Sigmoid colon (tissue), 7 donors: Measurements from ENCODE around the gene SIK3. TPM values are rescaled to one million over a fixed set of nuclear protein-coding genes. Genes with fewer than 3 reads are reported as not detected.

Experiments
- DNase-seq: peaks from one replicate; pipeline ENCODE4 v3.0.0-alpha.2; 2019
- H3K27ac ChIP-seq, 4 donors: fragments of 200-600 bp; sonication (generic); one replicate each; pipeline ENCODE4 v1.5.1; 2016 to 2019; ENCODE audit warnings: mild to moderate bottlenecking in 1 of 4
- H3K27me3 ChIP-seq, 3 donors: fragments of 200-600 bp; sonication (generic); one replicate each; pipeline ENCODE4 v1.5.1; 2019; ENCODE audit warnings: mild to moderate bottlenecking in 1 of 3
- H3K36me3 ChIP-seq, 4 donors: fragments of 200-600 bp; sonication (generic); one replicate each; pipeline ENCODE4 v1.5.1; 2016 to 2019
- H3K4me1 ChIP-seq, 4 donors: fragments of 200-600 bp; sonication (generic); one replicate each; pipeline ENCODE4 v1.5.1; 2017 to 2019
- H3K4me3 ChIP-seq, 4 donors: fragments of 200-600 bp; sonication (generic); one replicate each; pipeline ENCODE4 v1.5.1; 2017 to 2019; ENCODE audit warnings: mild to moderate bottlenecking in 2 of 4, moderate library complexity in 1 of 4
- H3K9me3 ChIP-seq, 4 donors: fragments of 200-600 bp in 3 of 4; sonication (generic) in 3 of 4; one replicate each; pipeline versions ENCODE4 v1.5.1 to v1.6.1; 2013 to 2019
- EP300 ChIP-seq, 4 donors: sonication (generic); formaldehyde crosslinking; IDR thresholded peaks; one replicate each; pipeline ENCODE4 v1.6.1; 2017; ENCODE audit warnings: antibody characterized with exemption in 4 of 4
- POLR2A ChIP-seq, 2 donors: fragments of 450-650 bp; IDR thresholded peaks; one replicate each; pipeline ENCODE4 v1.6.1; 2016; ENCODE audit warnings: antibody characterized with exemption in 2 of 2, mild to moderate bottlenecking in 2 of 2, moderate library complexity in 2 of 2
- POLR2AphosphoS5 ChIP-seq, 4 donors: sonication (generic); formaldehyde crosslinking; IDR thresholded peaks; one replicate each; pipeline ENCODE4 v1.6.1; 2017; ENCODE audit warnings: antibody characterized with exemption in 4 of 4
- WGBS, 2 donors: extraction: QIAGEN DNeasy Blood & Tissue Kit; methylation state at CpG; one replicate each; pipeline ENCODE4 v1.1.7; 2013; 5-methylcytosine and 5-hydroxymethylcytosine counted together
- intact Hi-C: fragments of 100-400 bp; cut with DNase I; formaldehyde crosslinking; loops from one replicate; pipeline ENCODE4 v1.15.1; 2023
- polyA plus RNA-seq, 3 donors: library from polyadenylated mRNA; stranded (reverse); fragments of 200-250 nt; gene quantifications; one replicate each; pipeline ENCODE4 v1.2.3, GENCODE V29; 2013
- total RNA-seq, 4 donors: library from RNA; depleted of rRNA; stranded (reverse); fragments of >200 nt; gene quantifications; one replicate each; pipeline ENCODE4 v1.1.0, GENCODE V29; 2016
- TF ChIP-seq, protein P1 (sequence below), 4 experiments: fragments of 450-650 bp in 3 of 4; fragments of 200-600 bp in 1 of 4; IDR thresholded peaks; one replicate each; pipeline ENCODE4 v1.5.1; 2016 to 2019; ENCODE audit warnings: antibody characterized with exemption in 4 of 4, mild to moderate bottlenecking in 3 of 4, moderate library complexity in 2 of 4
- donor health status: healthy with polysubstance abuse.
- donor health status: Bipolar disorder and iron deficiency.
- donor health status: healthy.

SIK3 gene
- total and polyA plus RNA-seq, 7 donors, result 5.5 to 53.2 (median 35.3) TPM

DNA sequence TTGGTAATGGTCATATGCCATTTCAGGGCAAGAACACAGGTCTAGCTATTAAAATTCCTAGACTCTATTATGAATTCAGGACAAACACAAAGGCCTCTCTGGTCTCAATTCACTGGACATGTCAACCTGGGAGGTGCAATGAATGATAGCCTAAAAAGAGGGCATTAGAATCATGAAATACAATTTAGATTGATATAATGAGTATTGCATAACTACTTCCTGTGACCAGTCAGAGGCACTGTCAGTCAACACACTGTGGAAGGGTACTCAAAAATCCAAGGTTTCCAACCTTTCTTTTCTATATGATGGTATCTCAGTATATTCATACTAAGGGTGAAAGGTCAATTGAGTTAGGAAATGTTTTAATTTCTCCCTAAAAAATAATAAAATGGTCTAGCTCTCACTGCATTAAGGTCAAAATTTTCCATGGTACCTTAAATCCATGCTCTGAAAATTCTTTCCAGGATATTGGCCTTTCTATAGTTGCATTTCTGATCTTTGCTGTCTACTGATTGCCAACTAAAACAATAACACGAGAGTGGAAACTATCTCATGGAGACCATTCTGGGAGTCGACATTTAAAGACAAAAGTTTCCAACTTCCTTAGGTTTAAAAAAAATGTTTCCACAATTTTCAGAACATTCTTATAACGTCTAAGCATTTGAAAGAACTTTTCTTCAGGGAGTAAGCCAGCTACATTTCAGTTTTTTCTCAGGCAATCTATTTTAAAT, 179.1 kb downstream of the SIK3 start:
- no peaks in the 10 kb centered on the region for H3K4me1 ChIP-seq
- H3K27ac ChIP-seq, result no peak overlapping the region
- no peak overlapping the region for H3K4me3 ChIP-seq
- DNase-seq, result no peak
- no peaks in the 10 kb centered on the region for H3K9me3 ChIP-seq
- TF ChIP-seq POLR2AphosphoS5 (IDR thresholded peaks at IDR 0.05) (no peak), POLR2A (IDR thresholded peaks at IDR 0.05) (no peak), EP300 (IDR thresholded peaks at IDR 0.05) (no peak)
- TF ChIP-seq, protein P1, sequence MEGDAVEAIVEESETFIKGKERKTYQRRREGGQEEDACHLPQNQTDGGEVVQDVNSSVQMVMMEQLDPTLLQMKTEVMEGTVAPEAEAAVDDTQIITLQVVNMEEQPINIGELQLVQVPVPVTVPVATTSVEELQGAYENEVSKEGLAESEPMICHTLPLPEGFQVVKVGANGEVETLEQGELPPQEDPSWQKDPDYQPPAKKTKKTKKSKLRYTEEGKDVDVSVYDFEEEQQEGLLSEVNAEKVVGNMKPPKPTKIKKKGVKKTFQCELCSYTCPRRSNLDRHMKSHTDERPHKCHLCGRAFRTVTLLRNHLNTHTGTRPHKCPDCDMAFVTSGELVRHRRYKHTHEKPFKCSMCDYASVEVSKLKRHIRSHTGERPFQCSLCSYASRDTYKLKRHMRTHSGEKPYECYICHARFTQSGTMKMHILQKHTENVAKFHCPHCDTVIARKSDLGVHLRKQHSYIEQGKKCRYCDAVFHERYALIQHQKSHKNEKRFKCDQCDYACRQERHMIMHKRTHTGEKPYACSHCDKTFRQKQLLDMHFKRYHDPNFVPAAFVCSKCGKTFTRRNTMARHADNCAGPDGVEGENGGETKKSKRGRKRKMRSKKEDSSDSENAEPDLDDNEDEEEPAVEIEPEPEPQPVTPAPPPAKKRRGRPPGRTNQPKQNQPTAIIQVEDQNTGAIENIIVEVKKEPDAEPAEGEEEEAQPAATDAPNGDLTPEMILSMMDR (IDR thresholded peaks at IDR 0.05), result no peak
- 84 to 90% methylated on average over 3 of the region's 3 CpGs for WGBS, 2 donors
- no peaks in the 10 kb centered on the region for H3K27me3 ChIP-seq
- intact Hi-C loops, result no loop called here
- peaks cover 0 to 11% (median 2%) of the 10 kb centered on the region in 4 donors for H3K36me3 ChIP-seq

DNA sequence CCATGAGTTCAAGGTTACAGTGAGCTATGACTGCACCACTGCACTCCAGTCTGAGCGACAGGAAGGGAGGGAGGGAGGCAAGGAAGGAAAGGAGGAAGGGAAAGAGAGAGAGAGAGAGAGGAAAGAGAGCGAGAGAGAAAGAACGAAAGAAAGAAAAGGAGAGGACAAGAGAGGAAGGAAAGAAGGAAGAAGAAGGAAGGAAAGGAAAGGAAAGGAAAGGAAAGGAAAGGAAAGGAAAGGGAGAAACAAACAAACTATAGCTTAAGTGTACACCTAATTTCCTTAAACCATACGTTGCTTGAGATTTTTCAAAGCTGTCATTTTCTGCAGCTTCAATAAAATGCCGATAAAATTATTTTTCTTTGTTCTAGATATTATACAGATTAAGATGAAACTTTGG, 180.6 kb downstream of the SIK3 start:
- Histone ChIP-seq H3K36me3 (peaks cover 0 to 4% (median 2%) of the 10 kb centered on the region in 4 donors), H3K27ac (no peak overlapping the region), H3K4me1 (peaks cover 0 to 12% (median 4%) of the 10 kb centered on the region in 4 donors), H3K4me3 (no peak overlapping the region), H3K9me3 (no peaks in the 10 kb centered on the region), H3K27me3 (no peaks in the 10 kb centered on the region)
- 75 to 76% methylated on average over 5 of the region's 5 CpGs for WGBS, 2 donors
- DNase-seq, result no peak
- no peak for TF ChIP-seq POLR2A (IDR thresholded peaks at IDR 0.05)
- TF ChIP-seq POLR2AphosphoS5 (IDR thresholded peaks at IDR 0.05), result no peak
- TF ChIP-seq, protein P1 (IDR thresholded peaks at IDR 0.05), result no peak
- no peak for TF ChIP-seq EP300 (IDR thresholded peaks at IDR 0.05)
- intact Hi-C loops, result no loop called here

DNA sequence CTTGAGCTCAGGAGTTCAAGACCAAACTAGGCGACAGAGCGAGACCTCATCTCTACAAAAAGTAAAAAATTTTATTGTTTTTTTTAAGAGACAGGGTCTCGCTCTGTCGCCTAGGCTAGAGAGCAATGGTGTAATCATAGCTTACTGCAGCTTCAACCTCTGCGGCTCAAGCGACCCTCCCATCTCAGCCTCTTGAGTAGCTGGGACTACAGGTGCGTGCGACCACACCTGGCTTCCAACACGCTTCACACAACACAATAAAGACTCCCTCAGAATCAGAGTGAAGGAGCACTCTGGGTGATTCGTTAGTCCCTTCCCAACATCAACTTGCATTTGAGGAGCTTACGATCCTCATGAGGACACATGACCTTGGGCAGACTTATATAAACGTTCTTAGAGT, 181.3 kb downstream of the SIK3 start:
- Histone ChIP-seq H3K4me1 (peaks cover 0 to 19% (median 8%) of the 10 kb centered on the region in 4 donors), H3K27me3 (no peaks in the 10 kb centered on the region), H3K27ac (no peak overlapping the region), H3K36me3 (peaks cover 0 to under 1% (median 0%) of the 10 kb centered on the region in 4 donors), H3K4me3 (no peak overlapping the region), H3K9me3 (no peaks in the 10 kb centered on the region)
- TF ChIP-seq POLR2A (IDR thresholded peaks at IDR 0.05), result no peak
- 82 to 95% methylated on average over 12 of the region's 12 CpGs for WGBS, 2 donors
- no peak for DNase-seq
- intact Hi-C loops, result no loop called here

DNA sequence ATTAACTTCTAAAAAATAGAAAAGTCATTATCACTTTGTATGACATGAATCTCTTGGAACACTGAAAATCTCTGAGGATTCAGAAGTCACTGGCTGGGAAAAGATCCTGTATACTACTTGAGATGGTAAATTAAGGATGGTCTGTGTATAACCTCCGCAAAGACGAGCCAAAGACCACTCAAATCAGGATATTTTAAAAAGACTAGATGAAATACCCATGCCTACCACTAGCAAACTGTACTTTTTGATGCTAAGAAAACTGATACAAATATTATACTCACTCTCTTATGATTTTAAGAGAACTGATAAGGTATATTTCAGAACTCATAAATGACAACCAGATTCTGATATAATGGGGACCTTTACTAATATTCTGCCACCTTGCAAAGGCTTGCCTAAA, 182.2 kb downstream of the SIK3 start:
- Histone ChIP-seq H3K4me3 (no peak overlapping the region), H3K9me3 (no peaks in the 10 kb centered on the region), H3K36me3 (no peaks in the 10 kb centered on the region), H3K4me1 (peaks cover 0 to 23% (median 8%) of the 10 kb centered on the region in 4 donors), H3K27me3 (no peaks in the 10 kb centered on the region), H3K27ac (no peak overlapping the region)
- TF ChIP-seq EP300 (IDR thresholded peaks at IDR 0.05), result no peak
- TF ChIP-seq, protein P1 (IDR thresholded peaks at IDR 0.05), result peak in 1 of 4 experiments; percentile 9
- WGBS, 2 donors, result 98% methylated on average over 2 of the region's 2 CpGs
- intact Hi-C loops, result no loop called here
- no peak for DNase-seq

DNA sequence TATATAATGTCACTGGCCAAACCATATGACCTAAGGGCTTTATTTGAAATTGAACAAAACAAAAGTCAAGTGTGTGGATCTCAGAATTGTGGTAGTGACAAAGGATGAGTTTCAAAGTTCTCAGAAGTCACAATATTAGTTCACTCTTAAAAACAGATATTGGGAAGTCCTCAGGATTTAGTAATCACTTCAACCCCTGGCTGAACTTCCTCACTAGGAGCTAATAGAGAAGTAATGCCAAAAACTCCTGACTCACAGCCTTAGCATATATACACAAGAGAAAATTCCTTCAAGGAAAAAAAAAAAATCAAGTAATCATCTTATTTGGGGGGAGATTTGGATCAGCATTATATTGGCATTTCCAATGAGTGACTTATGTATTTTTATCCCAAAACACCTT, 185.2 kb downstream of the SIK3 start:
- no peaks in the 10 kb centered on the region for H3K27me3 ChIP-seq
- peaks cover 0 to 44% (median 13%) of the 10 kb centered on the region in 4 donors for H3K4me1 ChIP-seq
- no peak for DNase-seq
- H3K4me3 ChIP-seq, result no peak overlapping the region
- peak in 1 of 4 donors; percentile 25 for TF ChIP-seq POLR2AphosphoS5 (IDR thresholded peaks at IDR 0.05)
- TF ChIP-seq, protein P1 (IDR thresholded peaks at IDR 0.05), result no peak
- no peaks in the 10 kb centered on the region for H3K9me3 ChIP-seq
- intact Hi-C loops, result no loop called here
- H3K36me3 ChIP-seq, result no peaks in the 10 kb centered on the region
- peak overlapping the region in 2 of 4 donors; percentile 12 to 22 for H3K27ac ChIP-seq
